Left kidney (tissue), 2 donors: ENCODE measurements around the gene CACNA1D. TPM values are rescaled to one million over a fixed set of nuclear protein-coding genes. Genes with fewer than 3 reads are reported as not detected.
A peak's percentile ranks its signal among the peaks of the same experiment; 100 is the strongest.

Source experiments
- DNase-seq: peaks from one replicate; pipeline ENCODE4 v3.0.0-alpha.2; 2013
- polyA plus RNA-seq: library from polyadenylated mRNA; unstranded; fragments of 120-200 nt; gene quantifications from one replicate; pipeline ENCODE4 v1.2.1, GENCODE V29; 2013; ENCODE audit not compliant: insufficient read length

CACNA1D gene
- polyA plus RNA-seq, 1 donor = 21.9 TPM

GRCh38 chr3:53712817-53713388 is 218.5 kb downstream of the CACNA1D start:
- DNase-seq = no peak

- DNase-seq = no peak
Observed at GRCh38 chr3:53713626-53714025, 219.2 kb downstream of the CACNA1D start.

- no peak for DNase-seq
Observed at GRCh38 chr3:53715815-53716483, 221.5 kb downstream of the CACNA1D start.

GRCh38 chr3:53716998-53717397 is 222.6 kb downstream of the CACNA1D start:
- DNase-seq = no peak

- no peak for DNase-seq
Observed at GRCh38 chr3:53718462-53718861, 224.1 kb downstream of the CACNA1D start.

- DNase-seq = no peak
Observed at GRCh38 chr3:53719796-53720195, 225.4 kb downstream of the CACNA1D start.

GRCh38 chr3:53721187-53722119 is 227.0 kb downstream of the CACNA1D start:
- DNase-seq = no peak

GRCh38 chr3:53724566-53724965 is 230.2 kb downstream of the CACNA1D start:
- DNase-seq = no peak

- DNase-seq = no peak
Observed at GRCh38 chr3:53725387-53725995, 231.1 kb downstream of the CACNA1D start.

- peak; percentile 46 for DNase-seq
Observed at GRCh38 chr3:53726643-53727042, 232.2 kb downstream of the CACNA1D start.

- no peak for DNase-seq
Observed at GRCh38 chr3:53728606-53729005, 234.2 kb downstream of the CACNA1D start.

- no peak for DNase-seq
Observed at GRCh38 chr3:53729159-53729558, 234.7 kb downstream of the CACNA1D start.

- DNase-seq = no peak
Observed at GRCh38 chr3:53729618-53730017, 235.2 kb downstream of the CACNA1D start.

GRCh38 chr3:53730576-53730975 is 236.2 kb downstream of the CACNA1D start:
- peak; percentile 61 for DNase-seq

GRCh38 chr3:53731934-53732624 is 237.7 kb downstream of the CACNA1D start:
- DNase-seq = no peak

- no peak for DNase-seq
Observed at GRCh38 chr3:53733446-53733845, 239.0 kb downstream of the CACNA1D start.

GRCh38 chr3:53739966-53740365 is 245.6 kb downstream of the CACNA1D start:
- DNase-seq = no peak

- no peak for DNase-seq
Observed at GRCh38 chr3:53740956-53741355, 246.5 kb downstream of the CACNA1D start.

- DNase-seq = no peak
Observed at GRCh38 chr3:53744351-53744750, 249.9 kb downstream of the CACNA1D start.

- DNase-seq = no peak
Observed at GRCh38 chr3:53747559-53747958, 253.1 kb downstream of the CACNA1D start.

- no peak for DNase-seq
Observed at GRCh38 chr3:53748512-53749271, 254.3 kb downstream of the CACNA1D start.
